ENCODE data around the gene IL12RB1. TPM values are rescaled to one million over a fixed set of nuclear protein-coding genes. Genes with fewer than 3 reads are reported as not detected.

The IL12RB1 gene
- total and polyA plus RNA-seq, 2 donors (not counting 1 experiment from before 2014, with no cell fraction given), result 0.50 to 0.75 TPM

DNA sequence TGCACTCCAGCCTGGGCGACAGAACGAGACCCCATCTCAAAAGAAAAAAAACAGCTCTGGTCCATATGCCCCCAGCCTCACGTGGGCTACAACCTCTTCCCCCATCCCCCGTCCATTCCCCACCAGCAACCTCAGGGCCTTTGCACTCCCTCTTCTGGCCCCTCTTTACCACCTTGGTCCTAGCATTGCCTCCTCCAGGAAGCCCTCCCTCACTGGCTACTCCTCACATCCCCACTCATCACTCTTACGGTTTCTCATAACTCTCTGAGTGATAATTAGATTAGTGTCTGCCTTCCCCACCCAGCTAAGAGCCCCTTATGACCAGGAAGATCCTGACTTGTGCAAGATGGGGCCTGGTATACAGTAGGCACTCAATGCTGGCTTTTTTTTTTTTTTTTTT lies 30.8 kb downstream of the IL12RB1 start:
- Histone ChIP-seq H3K9me3 (ENCODE audit: control insufficient read depth, insufficient read depth, low read depth, low read length) (no peaks in the 10 kb centered on the region), H3K4me1 (ENCODE audit: control insufficient read depth, extremely low read depth, insufficient read depth, low read length) (peaks cover 3% of the 10 kb centered on the region)
- TF ChIP-seq, protein P1, sequence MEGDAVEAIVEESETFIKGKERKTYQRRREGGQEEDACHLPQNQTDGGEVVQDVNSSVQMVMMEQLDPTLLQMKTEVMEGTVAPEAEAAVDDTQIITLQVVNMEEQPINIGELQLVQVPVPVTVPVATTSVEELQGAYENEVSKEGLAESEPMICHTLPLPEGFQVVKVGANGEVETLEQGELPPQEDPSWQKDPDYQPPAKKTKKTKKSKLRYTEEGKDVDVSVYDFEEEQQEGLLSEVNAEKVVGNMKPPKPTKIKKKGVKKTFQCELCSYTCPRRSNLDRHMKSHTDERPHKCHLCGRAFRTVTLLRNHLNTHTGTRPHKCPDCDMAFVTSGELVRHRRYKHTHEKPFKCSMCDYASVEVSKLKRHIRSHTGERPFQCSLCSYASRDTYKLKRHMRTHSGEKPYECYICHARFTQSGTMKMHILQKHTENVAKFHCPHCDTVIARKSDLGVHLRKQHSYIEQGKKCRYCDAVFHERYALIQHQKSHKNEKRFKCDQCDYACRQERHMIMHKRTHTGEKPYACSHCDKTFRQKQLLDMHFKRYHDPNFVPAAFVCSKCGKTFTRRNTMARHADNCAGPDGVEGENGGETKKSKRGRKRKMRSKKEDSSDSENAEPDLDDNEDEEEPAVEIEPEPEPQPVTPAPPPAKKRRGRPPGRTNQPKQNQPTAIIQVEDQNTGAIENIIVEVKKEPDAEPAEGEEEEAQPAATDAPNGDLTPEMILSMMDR (conservative IDR thresholded peaks at IDR 0.05 in 1 of 2, IDR thresholded peaks at IDR 0.05 in 1 of 2; ENCODE audit: low read depth in 1 of 2, low read length in 2 of 2), result no peak
- TF ChIP-seq EZH2 (IDR thresholded peaks at IDR 0.05; ENCODE audit: low read length, missing control alignments), result no peak

GRCh38 chr19:18053576-18054219 lies 33.0 kb downstream of the IL12RB1 start:
- Histone ChIP-seq H3K9me3 (ENCODE audit: control insufficient read depth, insufficient read depth, low read depth, low read length) (no peaks in the 10 kb centered on the region), H3K36me3 (ENCODE audit: control insufficient read depth, insufficient read depth, low read length) (no peaks in the 10 kb centered on the region), H3K27me3 (ENCODE audit: control insufficient read depth, insufficient read depth, low read length) (no peaks in the 10 kb centered on the region), H3K79me2 (ENCODE audit: control insufficient read depth, insufficient read depth, low read length) (no peaks in the 10 kb centered on the region), H3K4me3 (replicated peaks in 1 of 4; ENCODE audit: control extremely low read depth in 1 of 4, insufficient read depth in 1 of 4, low read depth in 3 of 4, low read length in 4 of 4) (no peak overlapping the region), H3K9ac (ENCODE audit: insufficient read depth, low read length) (no peak overlapping the region), H3K4me1 (ENCODE audit: control insufficient read depth, extremely low read depth, insufficient read depth, low read length) (peaks cover 3% of the 10 kb centered on the region), H2AFZ (ENCODE audit: low read length) (no peak overlapping the region), H4K20me1 (ENCODE audit: control insufficient read depth, extremely low read depth, insufficient read depth, low read length) (no peaks in the 10 kb centered on the region), H3K27ac (ENCODE audit: insufficient read depth, low read length) (no peak overlapping the region), H3K4me2 (ENCODE audit: extremely low read depth, insufficient read depth, low read length) (no peak overlapping the region)
- DNase-seq (ENCODE audit: low read depth in 2 of 2), result peak; percentile 49 to 53
- TF ChIP-seq EZH2 (IDR thresholded peaks at IDR 0.05; ENCODE audit: low read length, missing control alignments), result no peak
- TF ChIP-seq, protein P1 (conservative IDR thresholded peaks at IDR 0.05 in 1 of 2, IDR thresholded peaks at IDR 0.05 in 1 of 2; ENCODE audit: low read depth in 1 of 2, low read length in 2 of 2), result no peak

More for the DNA sequence above, 30.8 kb downstream of the IL12RB1 start:
- Histone ChIP-seq H3K27me3 (ENCODE audit: control insufficient read depth, insufficient read depth, low read length) (no peaks in the 10 kb centered on the region), H2AFZ (ENCODE audit: low read length) (no peak overlapping the region), H3K9ac (ENCODE audit: insufficient read depth, low read length) (no peak overlapping the region), H3K36me3 (ENCODE audit: control insufficient read depth, insufficient read depth, low read length) (no peaks in the 10 kb centered on the region), H4K20me1 (ENCODE audit: control insufficient read depth, extremely low read depth, insufficient read depth, low read length) (no peaks in the 10 kb centered on the region), H3K4me3 (replicated peaks in 1 of 4; ENCODE audit: control extremely low read depth in 1 of 4, insufficient read depth in 1 of 4, low read depth in 3 of 4, low read length in 4 of 4) (no peak overlapping the region), H3K79me2 (ENCODE audit: control insufficient read depth, insufficient read depth, low read length) (no peaks in the 10 kb centered on the region), H3K27ac (ENCODE audit: insufficient read depth, low read length) (no peak overlapping the region), H3K4me2 (ENCODE audit: extremely low read depth, insufficient read depth, low read length) (no peak overlapping the region)
- no peak for DNase-seq (ENCODE audit: low read depth in 2 of 2)

- H3K4me1 ChIP-seq (ENCODE audit: control insufficient read depth, extremely low read depth, insufficient read depth, low read length), result no peaks in the 10 kb centered on the region
- H3K27ac ChIP-seq (ENCODE audit: insufficient read depth, low read length), result no peak overlapping the region
- H3K4me3 ChIP-seq (replicated peaks in 1 of 4; ENCODE audit: control extremely low read depth in 1 of 4, insufficient read depth in 1 of 4, low read depth in 3 of 4, low read length in 4 of 4), result no peak overlapping the region
- no peak for TF ChIP-seq EZH2 (IDR thresholded peaks at IDR 0.05; ENCODE audit: low read length, missing control alignments)
- TF ChIP-seq, protein P1 (conservative IDR thresholded peaks at IDR 0.05 in 1 of 2, IDR thresholded peaks at IDR 0.05 in 1 of 2; ENCODE audit: low read depth in 1 of 2, low read length in 2 of 2), result no peak
- no peaks in the 10 kb centered on the region for H4K20me1 ChIP-seq (ENCODE audit: control insufficient read depth, extremely low read depth, insufficient read depth, low read length)
- H2AFZ ChIP-seq (ENCODE audit: low read length), result no peak overlapping the region
- H3K4me2 ChIP-seq (ENCODE audit: extremely low read depth, insufficient read depth, low read length), result peak overlapping the region; percentile 59
- no peak for DNase-seq (ENCODE audit: low read depth in 2 of 2)
- no peaks in the 10 kb centered on the region for H3K36me3 ChIP-seq (ENCODE audit: control insufficient read depth, insufficient read depth, low read length)
- no peaks in the 10 kb centered on the region for H3K27me3 ChIP-seq (ENCODE audit: control insufficient read depth, insufficient read depth, low read length)
- no peak overlapping the region for H3K9ac ChIP-seq (ENCODE audit: insufficient read depth, low read length)
- H3K79me2 ChIP-seq (ENCODE audit: control insufficient read depth, insufficient read depth, low read length), result no peaks in the 10 kb centered on the region
- no peaks in the 10 kb centered on the region for H3K9me3 ChIP-seq (ENCODE audit: control insufficient read depth, insufficient read depth, low read depth, low read length)
These were observed 34.8 kb downstream of the IL12RB1 start for GRCh38 chr19:18051887-18052286.

Data from fibroblast of lung (primary cell).